Measurements from ENCODE around the gene RARB. TPM values are rescaled to one million over a fixed set of nuclear protein-coding genes. Genes with fewer than 3 reads are reported as not detected.

Gene RARB
- total RNA-seq, 4 donors from 2014 or later: 13.1 to 45.8 (median 25.3) TPM

DNA sequence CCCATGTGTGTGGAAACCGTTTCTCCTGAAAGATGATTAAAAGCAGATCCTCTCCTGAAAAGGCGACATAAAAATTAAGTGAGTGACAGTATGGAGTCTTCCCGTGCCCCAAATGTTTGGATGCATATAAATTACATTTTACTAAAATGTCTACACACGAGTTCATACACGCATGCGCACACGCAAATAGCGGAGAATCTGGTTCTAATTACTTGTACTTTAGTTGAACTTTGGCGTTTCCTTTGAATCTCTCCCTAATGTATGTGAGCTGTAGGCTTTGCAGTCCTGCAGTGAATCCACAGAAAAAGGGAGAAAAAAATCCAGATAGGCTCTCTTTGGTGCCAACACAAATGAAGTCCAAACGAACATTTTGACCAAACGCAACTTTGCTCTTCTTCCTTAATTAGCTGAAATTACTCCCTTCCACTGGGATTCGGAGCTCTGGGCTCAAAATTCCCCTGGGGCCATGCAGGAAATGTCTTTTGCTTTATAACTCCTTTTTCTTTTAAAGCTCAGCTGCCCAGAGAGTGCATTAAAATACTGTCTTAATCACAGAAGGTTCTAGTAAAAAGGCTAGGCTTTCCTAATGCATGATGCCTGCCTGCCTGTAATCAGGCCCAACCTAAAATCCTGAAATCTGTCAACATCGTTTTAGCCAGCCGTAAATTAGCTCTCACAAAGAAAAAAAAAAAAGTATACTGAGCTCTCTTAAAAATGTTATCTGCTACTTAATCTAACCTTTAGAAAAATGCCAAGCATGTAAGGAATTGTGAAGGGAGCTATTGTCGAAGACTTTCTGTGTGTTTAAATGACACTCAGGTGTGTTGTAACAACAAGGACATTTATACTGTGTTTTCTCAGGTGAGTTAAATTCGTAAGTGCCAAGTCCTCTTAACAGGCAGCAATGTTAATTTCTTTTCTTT, 26.2 kb downstream of the RARB start:
- no peaks in the 10 kb centered on the region for H3K9me3 ChIP-seq
- H3K4me3 ChIP-seq: peak overlapping the region in 1 of 2 donors; percentile 0
- no peaks in the 10 kb centered on the region for H3K36me3 ChIP-seq
- no peak for ATAC-seq
- H3K27me3 ChIP-seq: no peaks in the 10 kb centered on the region
- 21 to 54% methylated on average over 13 to 16 of the region's 16 CpGs for WGBS, 2 donors (ENCODE audit: low coverage in 1 of 2)
- H3K4me1 ChIP-seq: peaks cover 21 to 91% (median 41%) of the 10 kb centered on the region in 3 donors
- no peak for TF ChIP-seq POLR2A (IDR thresholded peaks at IDR 0.05)
- TF ChIP-seq, protein P1, sequence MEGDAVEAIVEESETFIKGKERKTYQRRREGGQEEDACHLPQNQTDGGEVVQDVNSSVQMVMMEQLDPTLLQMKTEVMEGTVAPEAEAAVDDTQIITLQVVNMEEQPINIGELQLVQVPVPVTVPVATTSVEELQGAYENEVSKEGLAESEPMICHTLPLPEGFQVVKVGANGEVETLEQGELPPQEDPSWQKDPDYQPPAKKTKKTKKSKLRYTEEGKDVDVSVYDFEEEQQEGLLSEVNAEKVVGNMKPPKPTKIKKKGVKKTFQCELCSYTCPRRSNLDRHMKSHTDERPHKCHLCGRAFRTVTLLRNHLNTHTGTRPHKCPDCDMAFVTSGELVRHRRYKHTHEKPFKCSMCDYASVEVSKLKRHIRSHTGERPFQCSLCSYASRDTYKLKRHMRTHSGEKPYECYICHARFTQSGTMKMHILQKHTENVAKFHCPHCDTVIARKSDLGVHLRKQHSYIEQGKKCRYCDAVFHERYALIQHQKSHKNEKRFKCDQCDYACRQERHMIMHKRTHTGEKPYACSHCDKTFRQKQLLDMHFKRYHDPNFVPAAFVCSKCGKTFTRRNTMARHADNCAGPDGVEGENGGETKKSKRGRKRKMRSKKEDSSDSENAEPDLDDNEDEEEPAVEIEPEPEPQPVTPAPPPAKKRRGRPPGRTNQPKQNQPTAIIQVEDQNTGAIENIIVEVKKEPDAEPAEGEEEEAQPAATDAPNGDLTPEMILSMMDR (IDR thresholded peaks at IDR 0.05): no peak
- TF ChIP-seq EP300 (IDR thresholded peaks at IDR 0.05): no peak
- no peak for TF ChIP-seq POLR2AphosphoS5 (IDR thresholded peaks at IDR 0.05)
- peak overlapping the region; percentile 70 to 88 (median 80) for H3K27ac ChIP-seq

DNA sequence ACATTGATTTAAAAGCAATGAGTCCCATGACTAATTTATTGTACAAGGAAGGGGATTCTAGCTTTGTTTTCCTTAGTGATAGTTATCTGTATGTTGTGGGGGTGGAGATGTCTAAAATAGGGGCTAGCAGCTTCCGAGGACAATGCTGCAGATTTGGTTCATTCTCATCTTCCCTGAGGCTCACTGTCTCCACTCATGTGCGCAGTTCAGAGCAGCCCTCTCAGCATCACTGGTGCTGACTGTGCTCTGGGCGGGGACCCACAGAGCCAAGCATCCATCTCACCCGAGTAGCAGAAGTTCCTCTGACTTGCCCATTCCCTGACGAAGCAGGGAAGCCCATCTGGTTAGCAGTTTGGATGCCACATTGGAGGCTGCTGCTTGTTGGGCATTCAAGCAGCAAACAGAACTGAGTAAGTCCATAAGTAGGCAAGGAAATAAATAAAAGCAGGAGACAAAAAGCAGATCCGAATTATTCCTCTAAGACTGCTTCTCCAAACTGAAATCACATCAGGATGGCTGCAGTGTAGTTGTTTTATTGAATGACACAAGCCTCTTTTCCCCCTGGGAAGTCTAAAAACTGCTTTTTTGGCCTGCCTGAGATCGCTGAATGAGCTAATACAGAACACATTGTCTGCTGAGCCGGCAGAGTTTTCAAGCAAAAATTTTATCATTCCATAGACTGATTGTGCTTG, 27.5 kb downstream of the RARB start:
- WGBS, 2 donors (ENCODE audit: low coverage in 1 of 2): 13 to 18% methylated on average over 5 to 6 of the region's 8 CpGs
- peak; percentile 76 for ATAC-seq
- Histone ChIP-seq H3K36me3 (no peaks in the 10 kb centered on the region), H3K9me3 (no peaks in the 10 kb centered on the region), H3K4me3 (peak overlapping the region in 1 of 2 donors; percentile 15), H3K27me3 (no peaks in the 10 kb centered on the region), H3K4me1 (peaks cover 21 to 91% (median 41%) of the 10 kb centered on the region in 3 donors), H3K27ac (peak overlapping the region; percentile 79 to 89 (median 85))
- TF ChIP-seq, protein P1 (IDR thresholded peaks at IDR 0.05): no peak
- TF ChIP-seq POLR2AphosphoS5 (IDR thresholded peaks at IDR 0.05): no peak

- no peak for ATAC-seq
- TF ChIP-seq EP300 (IDR thresholded peaks at IDR 0.05) (no peak), POLR2A (IDR thresholded peaks at IDR 0.05) (no peak), POLR2AphosphoS5 (IDR thresholded peaks at IDR 0.05) (no peak)
- TF ChIP-seq, protein P1 (IDR thresholded peaks at IDR 0.05): no peak
- H3K4me1 ChIP-seq: peaks cover 21 to 99% (median 39%) of the 10 kb centered on the region in 3 donors
- no peaks in the 10 kb centered on the region for H3K27me3 ChIP-seq
- no peaks in the 10 kb centered on the region for H3K9me3 ChIP-seq
- peak overlapping the region; percentile 63 to 89 (median 80) for H3K27ac ChIP-seq
- no peak overlapping the region for H3K4me3 ChIP-seq
- H3K36me3 ChIP-seq: peaks cover 0 to 9% of the 10 kb centered on the region in 2 donors
- WGBS, 2 donors (ENCODE audit: low coverage in 1 of 2): 58 to 65% methylated on average over 5 to 7 of the region's 7 CpGs
Measured at GRCh38 chr3:25456723-25457670, 28.9 kb downstream of the RARB start.

- no peak for ATAC-seq
- H3K4me1 ChIP-seq: peaks cover 25 to 99% (median 33%) of the 10 kb centered on the region in 3 donors
- no peaks in the 10 kb centered on the region for H3K9me3 ChIP-seq
- H3K36me3 ChIP-seq: peaks cover 0 to 14% of the 10 kb centered on the region in 2 donors
- TF ChIP-seq, protein P1 (IDR thresholded peaks at IDR 0.05): no peak
- TF ChIP-seq EP300 (IDR thresholded peaks at IDR 0.05) (no peak), POLR2A (IDR thresholded peaks at IDR 0.05) (no peak), POLR2AphosphoS5 (IDR thresholded peaks at IDR 0.05) (no peak)
- no peaks in the 10 kb centered on the region for H3K27me3 ChIP-seq
- no peak overlapping the region for H3K4me3 ChIP-seq
- 16 to 55% methylated on average over 6 to 7 of the region's 7 CpGs for WGBS, 2 donors (ENCODE audit: low coverage in 1 of 2)
- H3K27ac ChIP-seq: peak overlapping the region; percentile 63 to 89 (median 80)
Measured at GRCh38 chr3:25457671-25458419, 29.8 kb downstream of the RARB start.
